Kidney glomerular epithelial cell (primary cell): Measurements from ENCODE around the gene RFX1.
A peak's percentile ranks its signal among the peaks of the same experiment; 100 is the strongest.
"Not testable (repeated sequence)": the region's sequence is repeated elsewhere in the genome, so short reads cannot be mapped to it uniquely, and the experiment has no call there.

Source experiments
- DNase-seq: peaks from one replicate; lab custom pipeline; 2025; lab: John Stamatoyannopoulos, UW

Gene RFX1

DNA sequence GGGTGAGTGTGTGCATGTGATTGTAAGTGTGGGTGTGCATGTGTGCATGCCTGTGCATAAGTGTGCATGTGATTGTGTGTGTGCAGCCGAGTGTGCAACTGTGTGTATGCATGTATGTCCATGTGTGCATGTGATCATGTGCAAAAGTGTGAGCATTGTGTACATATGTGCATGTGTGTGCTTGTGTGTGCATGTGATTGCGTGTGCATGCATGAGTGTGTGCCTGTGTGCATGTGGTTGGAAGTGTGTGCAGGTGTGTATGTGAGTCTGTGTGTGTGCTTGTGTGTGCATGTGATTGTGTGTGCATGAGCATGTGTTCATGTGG is 71.4 kb downstream of the RFX1 start:
- DNase-seq: no peak

DNA sequence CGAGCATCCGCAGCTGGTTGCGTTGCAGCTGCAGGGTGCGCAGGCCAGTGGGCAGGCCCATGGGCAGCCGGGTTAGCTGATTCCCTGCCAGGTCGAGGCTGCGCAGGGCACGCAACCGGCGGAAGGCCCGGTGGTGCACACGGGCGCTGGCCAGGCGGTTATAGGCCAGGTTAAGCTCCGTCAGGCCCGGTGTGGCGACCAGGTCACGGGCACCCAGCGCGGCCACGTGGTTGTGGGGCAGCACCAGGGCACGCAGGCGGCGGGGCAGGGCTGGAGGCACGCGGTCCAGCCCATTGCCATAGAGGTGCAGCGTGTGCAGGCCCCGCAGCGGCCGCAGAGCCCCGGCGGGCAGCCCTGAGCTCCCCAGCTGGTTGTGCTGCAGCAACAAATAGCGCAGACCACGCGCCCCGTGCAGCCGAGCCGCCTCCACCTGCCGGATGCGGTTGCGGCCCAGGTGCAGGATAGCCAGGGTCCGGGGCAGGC is 73.2 kb downstream of the RFX1 start:
- DNase-seq: no peak

DNA sequence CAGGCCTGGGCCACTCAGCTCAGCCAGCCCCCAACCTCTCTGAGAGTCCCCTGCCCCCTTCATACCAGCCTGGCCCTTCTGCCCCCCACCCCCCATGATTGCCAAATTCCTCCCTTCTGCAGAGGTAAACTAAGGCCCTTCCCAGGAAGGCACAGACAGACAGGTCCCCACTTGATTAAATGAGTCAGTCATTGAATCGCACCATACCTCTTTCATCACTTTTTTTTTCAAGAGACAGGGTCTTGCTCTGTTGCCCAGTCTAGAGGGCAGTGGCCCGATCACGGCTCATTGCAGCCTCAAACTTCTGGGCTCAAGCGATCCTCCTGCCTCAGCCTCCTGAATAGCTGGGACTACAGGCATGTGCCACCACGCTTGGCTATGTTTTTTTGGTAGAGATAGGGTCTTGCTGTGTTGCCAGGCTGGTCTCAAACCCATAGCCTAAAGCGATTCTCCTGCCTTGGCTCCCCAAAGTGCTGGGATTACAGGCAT is 73.9 kb downstream of the RFX1 start:
- no peak for DNase-seq

DNA sequence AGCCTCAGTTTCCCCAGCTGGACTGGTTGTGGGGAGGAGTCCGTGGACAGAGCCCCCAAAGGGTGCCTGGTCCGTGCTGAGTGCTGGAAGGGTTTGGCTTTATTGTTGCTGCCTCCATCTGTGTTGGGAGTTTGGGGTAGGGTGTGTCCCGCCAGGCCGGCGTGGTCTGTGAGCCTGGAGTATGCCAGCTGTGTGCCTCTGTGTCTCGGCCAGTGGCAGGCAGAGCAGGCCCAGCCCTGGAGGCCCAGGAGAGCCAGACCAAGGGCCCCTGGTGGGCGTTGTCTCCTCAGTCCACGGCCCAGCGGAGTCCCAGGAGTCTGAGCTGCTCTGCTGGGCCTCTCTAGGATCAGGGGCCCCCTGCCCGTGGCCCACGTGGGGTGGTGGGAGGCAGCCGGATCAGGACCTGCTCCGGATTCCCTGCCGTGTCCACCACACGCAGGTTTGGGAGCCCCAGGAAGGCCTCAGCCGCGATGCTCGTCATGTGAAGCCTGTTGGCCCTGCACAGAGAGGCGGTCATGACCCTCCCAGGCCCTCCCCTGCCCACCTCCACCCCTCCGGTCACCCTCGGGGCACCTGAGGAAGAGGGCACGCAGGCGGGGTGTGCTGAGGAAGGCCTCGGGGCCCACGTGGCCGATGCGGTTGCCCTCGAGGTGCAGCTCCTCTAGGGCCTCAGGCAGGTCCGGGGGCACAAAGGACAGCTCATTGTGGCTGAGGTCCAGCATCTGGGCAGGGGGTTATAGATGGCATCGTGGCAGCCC is 74.5 kb downstream of the RFX1 start:
- no peak for DNase-seq

DNA sequence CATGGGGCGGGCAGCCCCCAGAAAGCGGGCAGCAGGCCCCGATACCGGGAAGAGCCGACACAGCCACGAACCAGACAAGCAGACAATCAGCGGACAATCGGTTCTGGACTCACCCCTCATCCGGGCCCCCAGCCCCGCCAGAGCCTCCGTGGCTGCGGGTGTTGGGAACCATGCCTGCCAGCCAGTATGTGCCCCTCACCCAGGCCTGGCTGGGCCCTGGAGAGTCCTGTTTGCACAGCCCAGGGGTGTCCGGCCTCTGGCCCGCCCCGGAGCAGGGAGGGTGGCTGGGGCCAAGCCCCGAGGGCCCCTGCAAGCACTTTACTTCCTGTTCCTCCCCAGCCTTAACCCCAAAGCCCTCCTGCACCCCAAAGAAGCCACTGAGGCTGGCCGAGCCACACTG is 75.7 kb downstream of the RFX1 start:
- DNase-seq: no peak

DNA sequence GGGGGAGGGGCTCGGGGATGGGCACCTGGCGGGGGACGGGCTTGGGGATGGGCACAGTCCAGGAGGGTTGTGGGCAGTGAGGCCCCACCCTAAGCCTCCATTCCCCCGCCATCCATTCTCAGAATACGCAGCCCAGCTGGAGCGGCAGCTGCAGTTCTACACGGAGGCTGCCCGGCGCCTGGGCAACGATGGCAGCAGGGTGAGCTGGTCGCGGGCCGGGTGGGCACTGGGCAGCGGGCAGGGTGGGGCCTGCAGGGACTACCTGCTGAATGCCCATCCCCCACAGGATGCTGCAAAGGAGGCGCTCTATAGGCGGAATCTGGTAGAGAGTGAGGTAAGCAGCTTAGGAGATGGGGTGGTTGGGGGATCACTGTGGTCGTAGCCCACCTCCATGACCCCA is 76.2 kb downstream of the RFX1 start:
- no peak for DNase-seq

DNA sequence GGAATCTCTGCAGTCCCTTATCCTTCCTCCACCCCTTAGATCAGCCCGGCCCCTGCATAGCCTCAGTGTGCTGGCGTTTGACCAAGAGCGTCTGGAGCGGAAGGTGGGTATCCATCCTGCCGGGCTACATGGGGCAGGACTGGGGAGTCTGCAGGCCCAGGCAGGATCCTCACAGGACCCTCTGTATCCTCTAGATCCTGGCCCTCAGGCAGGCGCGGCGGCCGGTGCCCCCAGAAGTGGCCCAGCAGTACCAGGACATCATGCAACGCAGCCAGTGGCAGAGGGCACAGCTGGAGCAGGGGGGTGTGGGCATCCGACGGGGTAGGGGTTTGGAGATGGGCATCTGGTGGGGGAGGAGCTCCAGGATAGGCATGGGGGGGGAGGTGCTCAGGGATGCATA is 76.8 kb downstream of the RFX1 start:
- DNase-seq: no peak

DNA sequence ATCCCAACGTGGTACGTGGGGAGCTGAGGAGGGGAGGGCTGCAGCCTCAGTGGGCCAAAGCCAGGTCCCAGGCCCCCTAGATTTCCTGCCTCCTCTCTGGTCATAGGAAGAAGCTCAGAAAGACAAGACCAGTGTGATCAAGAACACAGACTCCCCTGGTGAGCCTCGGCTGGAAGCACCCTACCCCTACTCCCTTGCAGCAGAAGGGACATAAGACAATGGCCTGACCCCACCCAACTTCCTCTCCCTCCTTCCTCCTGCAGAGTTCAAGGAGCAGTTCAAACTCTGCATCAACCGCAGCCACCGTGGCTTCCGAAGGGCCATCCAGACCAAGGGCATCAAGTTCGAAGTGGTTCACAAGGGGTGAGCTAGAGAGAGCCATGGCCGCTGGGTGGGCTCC is 79.4 kb downstream of the RFX1 start:
- DNase-seq: no peak

DNA sequence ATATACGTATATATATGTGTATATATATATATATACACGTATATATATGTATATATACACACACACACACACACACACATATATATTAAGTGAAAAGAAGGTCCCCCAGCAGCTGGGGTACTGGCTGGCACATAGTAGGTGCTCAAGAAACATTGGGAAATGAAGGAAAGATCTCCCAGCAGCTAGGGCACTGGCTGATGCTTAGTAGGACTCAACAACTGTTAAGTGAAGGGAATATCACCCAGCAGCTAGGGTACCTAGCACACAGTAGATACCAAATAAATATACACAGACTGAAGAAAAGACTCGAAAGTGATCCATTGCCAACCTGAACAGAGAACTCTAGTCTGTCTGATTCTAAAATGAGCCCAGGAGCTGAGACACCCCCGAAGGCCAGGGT is 80.1 kb downstream of the RFX1 start:
- DNase-seq: no peak

DNA sequence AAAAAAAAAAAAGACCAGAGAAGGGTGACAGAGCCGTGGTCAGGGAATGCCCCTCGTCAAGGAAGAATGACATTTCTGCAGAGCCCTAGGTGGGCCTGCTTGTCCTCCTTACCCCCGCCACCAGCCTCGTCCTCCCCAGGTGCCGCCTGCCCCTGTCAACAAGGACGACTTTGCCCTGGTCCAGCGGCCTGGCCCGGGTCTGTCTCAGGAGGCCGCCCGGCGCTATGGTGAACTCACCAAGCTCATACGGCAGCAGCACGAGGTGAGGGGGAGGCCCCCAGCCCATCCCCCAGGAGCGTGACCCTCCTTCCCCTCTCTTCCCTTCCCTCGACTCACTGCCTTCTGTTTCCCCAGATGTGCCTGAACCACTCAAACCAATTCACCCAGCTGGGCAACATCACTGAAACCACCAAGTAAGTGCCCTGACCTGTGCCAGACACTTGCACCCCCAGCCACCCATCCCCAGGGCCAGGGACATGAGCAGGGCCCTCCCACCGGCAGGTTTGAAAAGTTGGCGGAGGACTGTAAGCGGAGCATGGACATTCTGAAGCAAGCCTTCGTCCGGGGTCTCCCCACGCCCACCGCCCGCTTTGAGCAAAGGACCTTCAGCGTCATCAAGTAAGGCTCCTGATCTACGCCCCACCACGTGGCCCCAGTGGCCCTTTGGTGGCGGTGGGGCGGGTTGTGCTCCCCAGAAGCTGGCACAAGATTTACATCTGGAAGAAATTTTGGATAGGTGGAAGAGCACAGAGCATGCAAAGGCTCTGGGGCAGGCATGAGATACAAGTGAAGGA is 82.7 kb downstream of the RFX1 start:
- no peak for DNase-seq

DNA sequence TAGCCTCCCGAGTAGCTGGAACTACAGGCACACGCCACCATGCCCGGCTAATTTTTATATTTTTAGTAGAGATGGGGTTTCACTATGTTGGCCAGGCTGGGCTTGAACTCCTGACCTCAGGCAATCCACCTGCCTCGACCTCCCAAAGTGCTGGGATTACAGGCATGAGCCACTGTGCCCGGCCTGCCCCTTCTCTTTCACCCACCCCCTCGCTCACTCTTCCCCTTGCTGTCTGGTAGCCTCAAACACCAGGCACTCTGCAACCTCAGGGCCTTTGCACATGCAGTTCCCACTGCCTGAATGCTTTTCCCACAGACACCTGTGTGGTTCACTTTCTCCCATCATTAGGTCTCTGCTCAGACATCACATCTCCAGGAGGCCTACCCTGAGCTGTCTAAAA is 84.0 kb downstream of the RFX1 start:
- not testable (repeated sequence) for DNase-seq

DNA sequence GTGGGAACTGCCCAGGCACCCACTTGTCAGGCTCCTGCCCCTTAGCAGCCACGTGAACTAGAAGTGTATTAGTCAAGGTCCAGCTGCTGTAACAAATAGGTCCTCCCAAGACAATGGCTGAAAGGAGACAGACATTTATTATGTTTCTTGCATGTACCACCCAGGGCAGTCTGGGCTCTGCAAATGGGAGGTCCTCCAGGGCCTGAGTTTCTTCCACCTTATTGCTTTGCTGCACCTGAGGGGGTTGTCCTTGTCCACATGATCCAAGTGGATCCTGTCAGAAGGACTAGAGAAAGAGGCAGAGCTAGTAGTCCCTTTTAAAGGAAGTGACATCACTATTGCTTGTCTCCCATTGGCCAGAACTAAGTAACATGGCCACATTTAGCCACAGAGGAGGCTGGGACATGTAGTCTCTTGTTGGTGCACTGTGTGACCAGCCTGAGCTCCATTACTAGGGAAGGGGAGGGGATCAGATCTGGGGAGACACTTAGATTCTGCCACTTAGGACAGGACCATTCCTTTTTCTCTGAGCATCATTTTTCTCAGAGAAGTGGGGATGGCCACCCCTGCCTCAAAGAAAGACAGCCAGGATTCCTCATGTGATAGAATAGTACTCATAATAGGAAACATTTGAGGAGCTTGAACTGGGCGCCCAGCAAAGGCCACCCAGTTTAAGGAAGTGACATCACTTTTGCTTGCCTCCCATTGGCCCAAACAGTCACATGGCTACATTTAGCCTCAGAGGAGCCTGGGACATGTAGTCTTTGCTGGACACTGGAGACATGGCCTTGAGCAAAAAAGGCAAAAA is 85.0 kb downstream of the RFX1 start:
- DNase-seq: peak; percentile 1

DNA sequence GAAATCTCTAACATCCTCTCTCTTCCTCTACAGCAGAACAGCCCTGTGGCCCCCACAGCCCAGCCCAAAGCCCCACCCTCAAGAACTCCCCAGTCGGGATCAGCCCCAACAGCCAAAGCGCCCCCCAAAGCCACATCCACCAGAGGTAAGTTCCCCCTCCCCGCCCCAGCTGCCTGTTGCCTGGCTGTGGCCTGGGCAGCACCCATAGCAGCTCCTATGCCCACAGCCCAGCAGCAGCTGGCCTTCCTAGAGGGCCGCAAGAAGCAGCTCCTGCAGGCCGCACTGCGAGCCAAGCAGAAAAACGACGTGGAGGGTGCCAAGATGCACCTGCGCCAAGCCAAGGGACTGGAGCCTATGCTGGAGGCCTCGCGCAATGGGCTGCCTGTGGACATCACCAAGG is 85.6 kb downstream of the RFX1 start:
- DNase-seq: no peak

DNA sequence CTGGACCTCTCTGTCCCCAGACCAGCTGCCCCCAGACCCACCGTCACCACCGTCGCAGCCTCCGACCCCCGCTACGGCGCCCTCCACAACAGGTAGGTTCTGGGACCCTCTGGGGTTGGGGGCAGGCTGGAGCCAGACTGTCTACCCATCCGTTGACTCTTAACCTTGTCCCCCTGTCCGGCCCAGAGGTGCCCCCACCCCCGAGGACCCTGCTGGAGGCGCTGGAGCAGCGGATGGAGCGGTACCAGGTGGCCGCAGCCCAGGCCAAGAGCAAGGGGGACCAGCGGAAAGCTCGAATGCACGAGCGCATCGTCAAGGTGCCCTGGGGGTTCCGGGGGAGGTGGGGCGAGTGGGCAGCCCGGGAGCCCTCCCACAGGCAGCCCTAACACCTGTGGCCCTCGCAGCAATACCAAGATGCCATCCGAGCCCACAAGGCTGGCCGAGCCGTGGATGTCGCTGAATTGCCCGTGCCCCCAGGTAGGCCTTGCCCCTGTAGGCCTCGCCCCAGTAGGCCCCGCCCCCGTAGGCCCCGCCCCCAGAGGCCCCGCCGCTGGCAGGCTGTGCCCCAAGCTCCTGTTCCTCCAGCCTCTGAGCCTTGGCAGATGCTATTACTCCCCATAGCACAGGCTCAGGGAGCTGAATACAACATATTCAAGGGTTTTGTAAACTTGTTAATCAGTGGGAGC is 87.3 kb downstream of the RFX1 start:
- no peak for DNase-seq

DNA sequence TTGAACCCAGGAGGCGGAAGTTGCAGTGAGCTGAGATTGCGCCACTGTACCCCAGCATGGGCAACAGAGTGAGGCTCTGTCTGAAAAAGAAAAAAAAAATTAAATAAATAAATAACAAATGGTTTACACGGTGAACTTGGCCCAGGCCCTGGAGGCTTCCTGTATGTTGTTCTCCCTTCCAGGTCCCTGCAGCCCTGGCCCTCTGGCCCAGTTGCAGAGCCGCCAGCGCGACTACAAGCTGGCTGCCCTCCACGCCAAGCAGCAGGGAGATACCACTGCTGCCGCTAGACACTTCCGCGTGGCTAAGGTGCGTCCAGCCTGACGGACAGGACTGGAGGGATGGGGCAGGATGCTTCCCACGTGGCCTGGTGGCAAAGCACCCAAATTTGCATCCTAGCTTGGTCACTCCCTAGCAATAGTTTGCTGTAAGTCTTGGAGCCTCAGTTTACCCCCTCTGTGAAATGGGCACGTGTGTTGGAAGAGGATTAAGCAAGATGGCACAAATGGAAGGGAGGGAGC is 88.2 kb downstream of the RFX1 start:
- DNase-seq: no peak

DNA sequence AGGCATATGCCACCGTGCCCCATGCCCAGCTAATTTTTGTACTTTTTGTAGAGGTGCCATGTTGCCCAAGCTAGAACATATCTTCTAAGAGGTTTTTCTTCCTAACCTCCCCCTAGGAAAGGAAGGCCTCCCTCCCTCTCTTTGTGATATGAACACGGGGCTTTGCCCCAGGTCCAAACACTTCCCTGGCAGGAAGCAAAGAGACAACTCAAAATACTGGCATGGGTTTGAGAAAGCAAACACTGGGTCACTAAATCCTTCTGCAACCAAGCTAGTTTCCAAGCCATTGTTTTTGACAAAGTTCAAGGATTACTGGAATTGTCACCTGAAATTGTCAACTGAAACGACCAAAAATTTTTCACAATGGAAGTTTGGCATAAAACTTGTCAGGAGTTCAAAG is 91.3 kb downstream of the RFX1 start:
- DNase-seq: no peak

DNA sequence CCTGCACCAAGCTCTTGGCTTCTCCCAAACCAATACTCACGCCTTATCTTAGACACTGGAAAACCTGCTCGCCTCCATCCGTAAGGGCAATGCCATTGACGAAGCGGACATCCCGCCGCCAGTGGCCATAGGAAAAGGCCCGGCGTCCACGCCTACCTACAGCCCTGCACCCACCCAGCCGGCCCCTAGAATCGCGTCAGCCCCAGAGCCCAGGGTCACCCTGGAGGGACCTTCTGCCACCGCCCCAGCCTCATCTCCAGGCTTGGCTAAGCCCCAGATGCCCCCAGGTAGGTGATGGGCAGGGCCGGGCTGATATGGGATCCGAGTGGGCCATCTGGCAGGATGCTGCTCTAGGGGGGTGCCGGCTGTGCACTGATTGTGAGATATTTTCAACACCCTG is 92.8 kb downstream of the RFX1 start:
- no peak for DNase-seq
